HUES64 (cell line): ENCODE data around the gene LANCL2.

Experiments
- H3K27ac ChIP-seq: 2 replicates; pipeline ENCODE4 v1.7.0; 2013; ENCODE audit warnings: low read depth, low read length, inconsistent platforms
- H3K27me3 ChIP-seq: 2 replicates; pipeline ENCODE4 v1.6.1; 2013; ENCODE audit warnings: mild to moderate bottlenecking, low read length; ENCODE audit not compliant: insufficient read depth
- H3K36me3 ChIP-seq: 2 replicates; pipeline ENCODE4 v1.6.1; 2013; ENCODE audit warnings: mild to moderate bottlenecking, low read length; ENCODE audit not compliant: insufficient read depth
- H3K4me1 ChIP-seq: 2 replicates; pipeline ENCODE4 v1.6.1; 2013; ENCODE audit warnings: mild to moderate bottlenecking, low read length, moderate library complexity; ENCODE audit not compliant: insufficient read depth
- H3K4me3 ChIP-seq: 2 replicates; pipeline ENCODE4 v1.5.1; 2013; ENCODE audit warnings: mild to moderate bottlenecking, low read length, moderate library complexity
- H3K9ac ChIP-seq: 2 replicates; pipeline ENCODE4 v1.6.1; 2013; ENCODE audit warnings: mild to moderate bottlenecking, low read depth, low read length
- H3K9me3 ChIP-seq: 2 replicates; pipeline ENCODE4 v1.6.1; 2013; ENCODE audit warnings: low read depth, low read length; ENCODE audit not compliant: insufficient read depth
- WGBS: fragments of 150-250, 120-280 bp; methylation state at CpG from one replicate; pipeline ENCODE4 v1.1.7; 2013; ENCODE audit warnings: missing lambda C conversion rate; 5-methylcytosine and 5-hydroxymethylcytosine counted together

LANCL2 gene

GRCh38 chr7:55362927-55363326, 2.2 kb upstream of the LANCL2 start:
- Histone ChIP-seq H3K27me3 (no peaks in the 10 kb centered on the region), H3K4me1 (peaks cover 16% of the 10 kb centered on the region; the same call in 1 of the 2 replicates), H3K36me3 (no peaks in the 10 kb centered on the region), H3K4me3 (no peak overlapping the region), H3K9me3 (no peaks in the 10 kb centered on the region), H3K27ac (no peak overlapping the region), H3K9ac (no peak overlapping the region)
- WGBS = 95% methylated on average over 20 of the region's 20 CpGs

- WGBS = 91% methylated on average over 25 of the region's 25 CpGs
- H3K4me3 ChIP-seq = peak overlapping the region; percentile 82; the same call in 1 of the 2 replicates
- H3K9me3 ChIP-seq = no peaks in the 10 kb centered on the region
- no peak overlapping the region for H3K27ac ChIP-seq
- peaks cover 16% of the 10 kb centered on the region; the same call in 1 of the 2 replicates for H3K4me1 ChIP-seq
- H3K27me3 ChIP-seq = no peaks in the 10 kb centered on the region
- no peaks in the 10 kb centered on the region for H3K36me3 ChIP-seq
- no peak overlapping the region for H3K9ac ChIP-seq
These were observed 1.6 kb upstream of the LANCL2 start for GRCh38 chr7:55363386-55364170.

- peaks cover 16% of the 10 kb centered on the region; the same call in 1 of the 2 replicates for H3K4me1 ChIP-seq
- no peaks in the 10 kb centered on the region for H3K27me3 ChIP-seq
- WGBS = under 1% methylated on average over 101 of the region's 101 CpGs
- peak overlapping the region; percentile 99 for H3K9ac ChIP-seq
- no peaks in the 10 kb centered on the region for H3K36me3 ChIP-seq
- H3K4me3 ChIP-seq = peak overlapping the region; percentile 82
- peak overlapping the region; percentile 99 for H3K27ac ChIP-seq
- no peaks in the 10 kb centered on the region for H3K9me3 ChIP-seq
These were observed 731 bp downstream of the LANCL2 start for GRCh38 chr7:55365675-55366460.

GRCh38 chr7:55366461-55367070, 1.4 kb downstream of the LANCL2 start:
- Histone ChIP-seq H3K27me3 (no peaks in the 10 kb centered on the region), H3K4me3 (peak overlapping the region; percentile 82), H3K36me3 (no peaks in the 10 kb centered on the region), H3K27ac (peak overlapping the region; percentile 99), H3K9ac (peak overlapping the region; percentile 99), H3K4me1 (peaks cover 16% of the 10 kb centered on the region; the same call in 1 of the 2 replicates), H3K9me3 (no peaks in the 10 kb centered on the region)
- under 1% methylated on average over 31 of the region's 32 CpGs for WGBS

GRCh38 chr7:55367283-55367840, 2.2 kb downstream of the LANCL2 start:
- Histone ChIP-seq H3K27me3 (no peaks in the 10 kb centered on the region), H3K36me3 (no peaks in the 10 kb centered on the region), H3K27ac (peak overlapping the region; percentile 99), H3K9ac (peak overlapping the region; percentile 99), H3K9me3 (no peaks in the 10 kb centered on the region), H3K4me3 (peak overlapping the region; percentile 82), H3K4me1 (peaks cover 16% of the 10 kb centered on the region; the same call in 1 of the 2 replicates)
- WGBS = 95% methylated on average over 19 of the region's 19 CpGs

GRCh38 chr7:55369427-55370400, 4.6 kb downstream of the LANCL2 start:
- no peak overlapping the region for H3K4me3 ChIP-seq
- H3K4me1 ChIP-seq = peaks cover 10% of the 10 kb centered on the region; the same call in 1 of the 2 replicates
- WGBS = 92% methylated on average over 6 of the region's 8 CpGs
- H3K9ac ChIP-seq = no peak overlapping the region
- H3K9me3 ChIP-seq = no peaks in the 10 kb centered on the region
- no peaks in the 10 kb centered on the region for H3K27me3 ChIP-seq
- no peaks in the 10 kb centered on the region for H3K36me3 ChIP-seq
- no peak overlapping the region for H3K27ac ChIP-seq

- Histone ChIP-seq H3K4me1 (no peaks in the 10 kb centered on the region; the same call in 1 of the 2 replicates), H3K9me3 (no peaks in the 10 kb centered on the region), H3K27ac (no peak overlapping the region), H3K27me3 (no peaks in the 10 kb centered on the region), H3K9ac (no peak overlapping the region), H3K4me3 (no peak overlapping the region), H3K36me3 (no peaks in the 10 kb centered on the region)
- no CpG with 5 or more reads among the region's 2 CpGs for WGBS
These were observed 9.1 kb downstream of the LANCL2 start for GRCh38 chr7:55374213-55374612.

- H3K9me3 ChIP-seq = no peaks in the 10 kb centered on the region
- no peak overlapping the region for H3K27ac ChIP-seq
- H3K36me3 ChIP-seq = no peaks in the 10 kb centered on the region
- H3K9ac ChIP-seq = no peak overlapping the region
- 77% methylated on average over 4 of the region's 4 CpGs for WGBS
- no peaks in the 10 kb centered on the region; the same call in 1 of the 2 replicates for H3K4me1 ChIP-seq
- no peaks in the 10 kb centered on the region for H3K27me3 ChIP-seq
- no peak overlapping the region for H3K4me3 ChIP-seq
These were observed 10.1 kb downstream of the LANCL2 start for GRCh38 chr7:55375237-55375636.

GRCh38 chr7:55377162-55377817, 12.2 kb downstream of the LANCL2 start:
- no peak overlapping the region for H3K4me3 ChIP-seq
- H3K36me3 ChIP-seq = no peaks in the 10 kb centered on the region
- WGBS = 94% methylated on average over 3 of the region's 4 CpGs

More at GRCh38 chr7:55377162-55377817, 12.2 kb downstream of the LANCL2 start:
- Histone ChIP-seq H3K9ac (no peak overlapping the region), H3K27me3 (no peaks in the 10 kb centered on the region), H3K9me3 (no peaks in the 10 kb centered on the region), H3K27ac (no peak overlapping the region), H3K4me1 (peaks cover 13% of the 10 kb centered on the region)
